PFSK-1 (cell line): Measurements from ENCODE around the gene TLR10.

Experiments
- POLR2AphosphoS5 ChIP-seq: IDR thresholded peaks from 2 replicates; pipeline ENCODE4 v1.6.1; 2012; ENCODE audit warnings: low read depth, mild to moderate bottlenecking, control low read depth, low read length, moderate library complexity
- REST ChIP-seq, 2 experiments: IDR thresholded peaks; 2 replicates each; pipeline versions ENCODE4 v1.6.1 to v1.8.0; 2011 to 2012; ENCODE audit warnings: low read depth in 2 of 2, low read length in 2 of 2, control low read depth in 1 of 2, inconsistent platforms in 1 of 2, mild to moderate bottlenecking in 1 of 2, moderate library complexity in 1 of 2; ENCODE audit not compliant: insufficient read depth in 1 of 2
- SIN3A ChIP-seq: IDR thresholded peaks from 2 replicates; pipeline ENCODE4 v1.6.1; 2012; ENCODE audit warnings: mild to moderate bottlenecking, low read length, moderate library complexity, borderline replicate concordance; ENCODE audit not compliant: insufficient read depth
- TAF1 ChIP-seq: IDR thresholded peaks from 2 replicates; pipeline ENCODE4 v1.6.1; 2012; ENCODE audit warnings: low read length, control low read depth, borderline replicate concordance; ENCODE audit not compliant: insufficient read depth

GRCh38 chr4:38747629-38748028 is 35.2 kb downstream of the TLR10 start:
- TF ChIP-seq TAF1 (no peak), POLR2AphosphoS5 (no peak), REST (IDR thresholded peaks at IDR 0.05; ENCODE audit: insufficient read depth in 1 of 2, low read depth in 2 of 2, low read length in 2 of 2) (no peak), SIN3A (no peak)
